Neural crest cell (in vitro differentiated cells): Measurements from ENCODE around the gene CD14. TPM values are rescaled to one million over a fixed set of nuclear protein-coding genes. Genes with fewer than 3 reads are reported as not detected.

Experiments
- DNase-seq: peaks from one replicate; pipeline ENCODE4 v3.0.0; 2021; ENCODE audit warnings: low read depth, mixed read lengths, low spot score
- H3K27ac Mint-ChIP-seq: one replicate; pipeline ENCODE4 v1.8.0; 2021; ENCODE audit warnings: mild to moderate bottlenecking, mixed read lengths; ENCODE audit not compliant: unreplicated experiment
- H3K27me3 Mint-ChIP-seq: 2 replicates; pipeline ENCODE4 v1.8.0; 2021; ENCODE audit warnings: low read depth, mild to moderate bottlenecking, mixed read lengths
- H3K36me3 Mint-ChIP-seq: 2 replicates; pipeline ENCODE4 v1.8.0; 2021; ENCODE audit warnings: low read depth, mild to moderate bottlenecking, mixed read lengths
- H3K4me1 Mint-ChIP-seq: 2 replicates; pipeline ENCODE4 v1.8.0; 2021; ENCODE audit warnings: mixed read lengths
- H3K4me3 Mint-ChIP-seq: one replicate; pipeline ENCODE4 v1.8.0; 2021; ENCODE audit warnings: mild to moderate bottlenecking, mixed read lengths
- H3K9me3 Mint-ChIP-seq: 2 replicates; pipeline ENCODE4 v1.8.0; 2021; ENCODE audit warnings: mixed read lengths
- CTCF ChIP-seq: fragments of 200-600 bp; sonication (generic); conservative IDR thresholded peaks from 2 replicates; pipeline ENCODE4 v1.5.0; 2021; ENCODE audit warnings: antibody characterized with exemption, mild to moderate bottlenecking
- total RNA-seq: library from RNA; stranded (reverse); gene quantifications from 2 replicates; pipeline ENCODE4 v1.2.1, GENCODE V29; 2021

Gene CD14
- total RNA-seq, 1 donor from 2014 or later = 0.28 TPM

- no peak overlapping the region for H3K4me3 Mint-ChIP-seq
- H3K9me3 Mint-ChIP-seq = peaks cover 1% of the 10 kb centered on the region
- no peak overlapping the region for H3K27ac Mint-ChIP-seq
- no peak for TF ChIP-seq CTCF
- H3K4me1 Mint-ChIP-seq = no peaks in the 10 kb centered on the region
- DNase-seq = no peak
- no peaks in the 10 kb centered on the region for H3K36me3 Mint-ChIP-seq
- H3K27me3 Mint-ChIP-seq = peaks cover 7% of the 10 kb centered on the region
Measured at GRCh38 chr5:140602147-140602546, 30.8 kb downstream of the CD14 start.

GRCh38 chr5:140600096-140600495, 32.9 kb downstream of the CD14 start:
- TF ChIP-seq CTCF = no peak
- Mint-ChIP-seq H3K9me3 (no peaks in the 10 kb centered on the region), H3K4me1 (no peaks in the 10 kb centered on the region), H3K27me3 (peaks cover 18% of the 10 kb centered on the region), H3K27ac (no peak overlapping the region), H3K36me3 (no peaks in the 10 kb centered on the region), H3K4me3 (no peak overlapping the region)
- no peak for DNase-seq

- Mint-ChIP-seq H3K27ac (no peak overlapping the region), H3K4me3 (no peak overlapping the region), H3K9me3 (no peaks in the 10 kb centered on the region), H3K4me1 (no peaks in the 10 kb centered on the region), H3K36me3 (no peaks in the 10 kb centered on the region), H3K27me3 (peaks cover 19% of the 10 kb centered on the region)
- no peak for TF ChIP-seq CTCF
- DNase-seq = no peak
Measured at GRCh38 chr5:140598836-140599235, 34.1 kb downstream of the CD14 start.

GRCh38 chr5:140596321-140596741, 36.6 kb downstream of the CD14 start:
- TF ChIP-seq CTCF = no peak

GRCh38 chr5:140595538-140596300, 37.3 kb downstream of the CD14 start:
- H3K27ac Mint-ChIP-seq = no peak overlapping the region
- no peaks in the 10 kb centered on the region for H3K36me3 Mint-ChIP-seq
- DNase-seq = no peak
- no peak for TF ChIP-seq CTCF
- no peak overlapping the region for H3K4me3 Mint-ChIP-seq
- no peaks in the 10 kb centered on the region for H3K4me1 Mint-ChIP-seq
- no peaks in the 10 kb centered on the region for H3K9me3 Mint-ChIP-seq
- peaks cover 19% of the 10 kb centered on the region for H3K27me3 Mint-ChIP-seq

More at GRCh38 chr5:140596321-140596741, 36.6 kb downstream of the CD14 start:
- Mint-ChIP-seq H3K36me3 (no peaks in the 10 kb centered on the region), H3K27ac (no peak overlapping the region), H3K4me1 (no peaks in the 10 kb centered on the region), H3K9me3 (no peaks in the 10 kb centered on the region), H3K27me3 (peaks cover 19% of the 10 kb centered on the region), H3K4me3 (no peak overlapping the region)
- DNase-seq = no peak
